IPS-11a (cell line): Measurements from ENCODE around the gene SERPINB8.

Source experiments
- H3K4me3 ChIP-seq: one replicate; pipeline ENCODE4 v1.5.1; 2013; ENCODE audit warnings: low read depth, low read length, control low read depth

Gene SERPINB8

GRCh38 chr18:63964908-63965307 lies 5.0 kb upstream of the SERPINB8 start:
- no peak overlapping the region for H3K4me3 ChIP-seq

DNA sequence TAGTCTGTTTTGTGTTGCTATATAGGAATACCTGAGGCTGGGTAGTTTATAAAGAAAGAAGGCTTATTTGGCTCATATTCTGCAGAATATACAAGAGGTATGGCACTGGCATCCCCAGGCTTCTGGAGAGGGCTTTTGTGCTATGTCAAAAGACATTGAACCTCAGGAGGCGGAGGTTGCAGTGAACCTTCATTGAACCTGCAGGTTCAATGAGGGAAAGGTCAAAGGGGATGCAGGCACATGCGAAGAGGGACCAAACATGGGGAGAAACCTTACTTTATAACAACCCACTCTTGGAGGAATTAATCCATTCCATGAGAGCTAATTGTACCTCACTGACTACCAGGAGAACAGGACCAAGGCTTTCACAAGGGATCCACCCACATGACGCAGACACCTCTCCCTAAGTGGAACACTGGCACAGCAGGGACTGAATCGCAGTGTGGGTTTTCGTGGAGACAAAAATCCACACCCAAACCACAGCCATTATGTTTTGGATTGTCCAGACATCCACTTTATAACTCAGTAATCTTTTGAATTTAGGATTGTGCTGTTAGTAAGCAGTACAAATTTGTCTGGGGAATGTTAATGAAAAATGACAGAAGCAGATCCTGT lies 4.1 kb upstream of the SERPINB8 start:
- no peak overlapping the region for H3K4me3 ChIP-seq

DNA sequence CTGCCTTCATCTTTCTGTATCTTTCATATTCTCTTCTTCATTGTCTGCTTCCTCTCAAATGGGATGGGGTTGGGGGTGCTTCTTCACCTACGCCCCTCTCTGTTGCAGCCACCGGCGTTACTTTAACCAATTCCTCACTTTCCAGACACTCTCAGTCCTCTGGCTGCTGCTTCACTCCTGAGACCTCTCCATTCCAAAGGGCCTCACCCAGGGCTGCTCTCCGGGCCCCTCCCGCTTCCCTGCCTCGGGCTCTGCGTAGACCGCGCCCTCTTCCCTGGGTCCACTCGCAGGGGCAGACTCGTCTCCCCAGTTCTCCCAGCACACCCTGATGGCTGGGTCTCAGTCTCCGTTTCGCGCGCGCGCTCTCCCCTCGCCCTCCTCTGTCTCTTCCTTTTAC lies 926 bp downstream of the SERPINB8 start:
- peak overlapping the region; percentile 50 for H3K4me3 ChIP-seq

GRCh38 chr18:63971320-63972001 lies 1.6 kb downstream of the SERPINB8 start:
- H3K4me3 ChIP-seq = peak overlapping the region; percentile 50

DNA sequence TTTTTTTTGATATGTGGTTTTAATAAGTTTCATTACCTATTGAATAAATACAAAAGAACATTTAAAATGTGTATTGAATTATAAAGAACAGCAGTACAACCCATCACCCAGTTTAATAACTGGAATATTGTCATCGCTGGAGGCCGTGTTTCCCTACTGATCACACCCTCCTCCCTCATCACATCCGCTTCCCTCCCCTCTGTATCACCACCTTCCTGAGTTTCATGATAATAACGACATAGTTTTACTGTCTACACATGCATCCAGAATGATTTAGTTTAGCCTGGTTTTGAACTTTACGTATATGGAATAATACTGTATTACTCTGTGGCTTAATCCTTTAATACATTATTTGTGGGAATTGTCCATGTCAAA lies 2.1 kb downstream of the SERPINB8 start:
- H3K4me3 ChIP-seq = no peak overlapping the region

- no peak overlapping the region for H3K4me3 ChIP-seq
Observed at GRCh38 chr18:63974991-63975390, 5.1 kb downstream of the SERPINB8 start.

GRCh38 chr18:63975628-63976027 lies 5.7 kb downstream of the SERPINB8 start:
- H3K4me3 ChIP-seq = no peak overlapping the region

- H3K4me3 ChIP-seq = no peak overlapping the region
Observed at GRCh38 chr18:63977040-63977439, 7.2 kb downstream of the SERPINB8 start.

DNA sequence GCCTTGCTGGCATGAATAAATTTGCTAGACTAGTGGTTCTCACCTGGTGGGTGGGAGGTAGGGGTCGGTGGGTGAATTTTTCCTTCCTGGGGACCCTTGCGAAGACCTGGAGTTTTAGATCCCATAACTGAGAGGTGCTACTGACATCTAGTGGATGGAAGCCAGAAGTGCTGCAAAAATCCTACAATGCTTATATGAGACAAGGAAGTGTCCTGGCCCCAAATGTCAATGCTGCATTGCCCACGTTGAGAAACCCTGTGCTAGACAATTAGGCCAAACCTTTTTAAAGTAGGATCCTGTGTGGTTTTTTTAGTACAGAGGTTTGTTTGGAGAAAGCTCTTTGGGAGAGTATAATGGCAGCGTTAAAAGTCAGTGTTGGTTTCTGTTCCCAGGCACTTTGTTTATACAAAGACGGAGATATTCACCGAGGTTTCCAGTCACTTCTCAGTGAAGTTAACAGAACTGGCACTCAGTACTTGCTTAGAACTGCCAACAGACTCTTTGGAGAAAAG lies 9.6 kb downstream of the SERPINB8 start:
- H3K4me3 ChIP-seq = no peak overlapping the region

GRCh38 chr18:63980027-63980426 lies 10.1 kb downstream of the SERPINB8 start:
- H3K4me3 ChIP-seq = no peak overlapping the region

- no peak overlapping the region for H3K4me3 ChIP-seq
Observed at GRCh38 chr18:63980896-63981460, 11.1 kb downstream of the SERPINB8 start.

- H3K4me3 ChIP-seq = no peak overlapping the region
Observed at GRCh38 chr18:63981719-63982118, 11.8 kb downstream of the SERPINB8 start.

GRCh38 chr18:63982361-63982760 lies 12.5 kb downstream of the SERPINB8 start:
- H3K4me3 ChIP-seq = no peak overlapping the region

DNA sequence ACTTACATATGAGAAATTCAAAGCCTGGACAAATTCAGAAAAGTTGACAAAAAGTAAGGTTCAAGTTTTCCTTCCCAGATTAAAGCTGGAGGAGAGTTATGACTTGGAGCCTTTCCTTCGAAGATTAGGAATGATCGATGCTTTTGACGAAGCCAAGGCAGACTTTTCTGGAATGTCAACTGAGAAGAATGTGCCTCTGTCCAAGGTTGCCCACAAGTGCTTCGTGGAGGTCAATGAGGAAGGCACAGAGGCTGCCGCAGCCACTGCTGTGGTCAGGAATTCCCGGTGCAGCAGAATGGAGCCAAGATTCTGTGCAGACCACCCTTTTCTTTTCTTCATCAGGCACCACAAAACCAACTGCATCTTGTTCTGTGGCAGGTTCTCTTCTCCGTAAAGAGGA lies 17.0 kb downstream of the SERPINB8 start:
- no peak overlapping the region for H3K4me3 ChIP-seq

DNA sequence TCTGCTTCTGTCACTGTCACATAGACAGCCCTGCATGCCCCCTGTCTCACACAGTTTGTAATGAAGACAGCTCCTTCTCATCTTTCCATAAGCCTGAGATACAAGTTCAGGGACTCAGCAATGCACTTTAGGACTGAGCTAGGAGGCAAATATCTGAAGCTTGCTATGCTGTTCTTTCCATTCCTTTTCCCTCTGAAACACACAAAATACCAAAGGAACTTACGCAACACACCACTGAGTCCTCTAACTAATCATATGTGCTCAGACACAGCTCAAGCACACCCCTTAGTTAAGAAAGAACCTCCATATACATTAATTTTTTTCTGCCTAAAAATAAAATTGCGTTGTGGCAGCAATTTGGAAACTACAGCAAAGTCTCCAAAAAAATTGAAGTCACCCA lies 17.9 kb downstream of the SERPINB8 start:
- H3K4me3 ChIP-seq = no peak overlapping the region

DNA sequence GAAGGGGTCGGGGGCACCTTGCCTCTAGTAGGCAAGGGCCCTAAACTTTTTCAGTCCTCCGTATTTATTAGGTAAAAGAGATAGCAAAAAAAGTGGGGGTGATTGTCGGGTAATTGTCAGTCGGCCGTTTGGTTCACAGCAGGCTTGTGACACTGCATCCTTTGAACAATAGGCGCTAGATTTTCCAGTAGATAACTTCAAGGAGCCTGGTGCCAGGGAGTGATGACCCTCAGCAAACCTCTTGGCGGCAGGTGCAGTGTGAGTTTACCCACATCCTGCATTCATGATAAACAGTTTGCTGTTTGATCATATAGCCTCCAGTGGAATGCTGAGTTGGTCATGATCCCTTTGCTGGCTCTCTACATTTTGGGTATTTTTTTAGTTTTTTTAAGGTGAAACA lies 22.9 kb downstream of the SERPINB8 start:
- no peak overlapping the region for H3K4me3 ChIP-seq

- H3K4me3 ChIP-seq = no peak overlapping the region
Observed at GRCh38 chr18:63994783-63995399, 25.0 kb downstream of the SERPINB8 start.

DNA sequence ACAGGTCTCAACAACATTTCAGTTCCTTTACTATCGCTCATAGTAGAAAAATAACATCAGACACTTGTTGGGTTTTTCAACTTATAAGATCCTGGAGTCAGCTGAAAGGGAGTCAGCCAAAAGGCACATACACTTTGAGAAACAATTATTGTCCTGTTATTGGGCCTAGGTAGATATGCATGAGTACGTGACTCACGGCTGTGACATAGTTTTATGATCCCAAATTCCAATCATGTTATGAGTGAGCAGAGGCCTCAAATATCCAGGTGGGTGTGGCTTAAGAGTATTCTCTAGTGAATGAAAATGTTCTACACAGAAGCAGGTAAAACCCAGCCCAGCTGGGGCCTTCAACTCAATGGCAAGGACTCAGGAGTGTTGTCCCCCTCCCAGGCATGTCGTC lies 27.2 kb downstream of the SERPINB8 start:
- H3K4me3 ChIP-seq = no peak overlapping the region

DNA sequence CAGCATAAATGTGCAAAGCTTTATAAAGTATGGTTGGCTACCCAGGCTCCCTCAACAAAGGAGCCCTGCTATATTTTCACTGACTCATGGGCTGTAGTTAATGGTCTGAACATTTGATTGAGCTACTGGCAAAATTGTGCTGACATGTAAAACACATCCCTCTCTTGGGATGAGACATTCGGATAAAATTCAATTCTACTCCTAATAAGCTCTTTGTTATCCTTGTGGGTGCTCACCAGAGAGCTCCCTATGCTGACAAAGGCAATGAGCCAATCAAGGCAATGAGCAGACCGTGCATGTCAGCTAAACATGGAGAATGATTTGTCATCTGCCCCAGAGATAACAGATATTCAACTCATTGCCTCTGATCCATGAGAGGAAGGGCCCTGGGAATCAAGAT lies 27.7 kb downstream of the SERPINB8 start:
- H3K4me3 ChIP-seq = no peak overlapping the region

- H3K4me3 ChIP-seq = no peak overlapping the region
Observed at GRCh38 chr18:63999871-64000270, 30.0 kb downstream of the SERPINB8 start.

- no peak overlapping the region for H3K4me3 ChIP-seq
Observed at GRCh38 chr18:64002581-64002980, 32.7 kb downstream of the SERPINB8 start.

GRCh38 chr18:64009305-64009704 lies 39.4 kb downstream of the SERPINB8 start:
- no peak overlapping the region for H3K4me3 ChIP-seq
